HEK293T (cell line): ENCODE results near the gene CRADD.

Source experiments
- CTCF ChIA-PET: fragments of 350-600 bp; formaldehyde crosslinking; extraction: SDS; loops from one replicate; lab custom pipeline; 2021; ENCODE audit warnings: antibody characterized with exemption, inconsistent platforms; lab: Yijun Ruan, JAX
- POLR2A ChIA-PET: fragments of 350-600 bp; formaldehyde crosslinking; extraction: SDS; loops from one replicate; lab custom pipeline; 2020; ENCODE audit warnings: antibody characterized with exemption, inconsistent platforms; lab: Yijun Ruan, JAX
- DNase-seq: peaks from one replicate; pipeline ENCODE4 v3.0.0; 2012; ENCODE audit warnings: mixed read lengths; ENCODE audit errors: extremely low spot score
- ARNT ChIP-seq: fragments of 450-650 bp; IDR thresholded peaks from 2 replicates; pipeline ENCODE4 v1.6.1; 2017; ENCODE audit warnings: mild to moderate bottlenecking
- BHLHE40 ChIP-seq: fragments of 450-650 bp; IDR thresholded peaks from 2 replicates; pipeline ENCODE4 v1.6.1; 2016; ENCODE audit warnings: mild to moderate bottlenecking, moderate library complexity, borderline replicate concordance
- CTBP1 ChIP-seq: fragments of 450-650 bp; IDR thresholded peaks from 2 replicates; pipeline ENCODE4 v1.6.1; 2016; ENCODE audit warnings: borderline replicate concordance
- ELF4 ChIP-seq: fragments of 450-650 bp; IDR thresholded peaks from 2 replicates; pipeline ENCODE4 v1.6.1; 2017; ENCODE audit warnings: antibody characterized with exemption
- FOXA1 ChIP-seq: fragments of 450-650 bp; IDR thresholded peaks from 2 replicates; pipeline ENCODE4 v1.6.1; 2016; ENCODE audit warnings: mild to moderate bottlenecking
- FOXK2 ChIP-seq: fragments of 450-650 bp; IDR thresholded peaks from 2 replicates; pipeline ENCODE4 v1.6.1; 2016; ENCODE audit warnings: mild to moderate bottlenecking
- FOXM1 ChIP-seq: fragments of 450-650 bp; IDR thresholded peaks from 2 replicates; pipeline ENCODE4 v1.6.1; 2017; ENCODE audit warnings: mild to moderate bottlenecking, borderline replicate concordance
- HDGF ChIP-seq: fragments of 450-650 bp; IDR thresholded peaks from 2 replicates; pipeline ENCODE4 v1.6.1; 2017; ENCODE audit warnings: antibody characterized with exemption, borderline replicate concordance
- L3MBTL2 ChIP-seq: fragments of 450-650 bp; conservative IDR thresholded peaks from 2 replicates; pipeline ENCODE4 v1.6.1; 2016; ENCODE audit warnings: mild to moderate bottlenecking
- LEF1 ChIP-seq: fragments of 450-650 bp; IDR thresholded peaks from 2 replicates; pipeline ENCODE4 v1.6.1; 2017; ENCODE audit warnings: mild to moderate bottlenecking, borderline replicate concordance
- NFRKB ChIP-seq: fragments of 450-650 bp; IDR thresholded peaks from 2 replicates; pipeline ENCODE4 v1.6.1; 2016; ENCODE audit warnings: mild to moderate bottlenecking, moderate library complexity
- SP1 ChIP-seq: fragments of 450-650 bp; IDR thresholded peaks from 2 replicates; pipeline ENCODE4 v1.6.1; 2017
- SUZ12 ChIP-seq: fragments of 450-650 bp; IDR thresholded peaks from 2 replicates; pipeline ENCODE4 v1.6.1; 2016; ENCODE audit warnings: mild to moderate bottlenecking
- TARDBP ChIP-seq: fragments of 450-650 bp; IDR thresholded peaks from 2 replicates; pipeline ENCODE4 v1.6.1; 2016
- ZNF384 ChIP-seq: fragments of 450-650 bp; IDR thresholded peaks from 2 replicates; pipeline ENCODE4 v1.6.1; 2016
- TF ChIP-seq, protein P1 (sequence below): fragments of 450-650 bp; IDR thresholded peaks from 2 replicates; pipeline ENCODE4 v1.6.1; 2016

Gene CRADD

DNA sequence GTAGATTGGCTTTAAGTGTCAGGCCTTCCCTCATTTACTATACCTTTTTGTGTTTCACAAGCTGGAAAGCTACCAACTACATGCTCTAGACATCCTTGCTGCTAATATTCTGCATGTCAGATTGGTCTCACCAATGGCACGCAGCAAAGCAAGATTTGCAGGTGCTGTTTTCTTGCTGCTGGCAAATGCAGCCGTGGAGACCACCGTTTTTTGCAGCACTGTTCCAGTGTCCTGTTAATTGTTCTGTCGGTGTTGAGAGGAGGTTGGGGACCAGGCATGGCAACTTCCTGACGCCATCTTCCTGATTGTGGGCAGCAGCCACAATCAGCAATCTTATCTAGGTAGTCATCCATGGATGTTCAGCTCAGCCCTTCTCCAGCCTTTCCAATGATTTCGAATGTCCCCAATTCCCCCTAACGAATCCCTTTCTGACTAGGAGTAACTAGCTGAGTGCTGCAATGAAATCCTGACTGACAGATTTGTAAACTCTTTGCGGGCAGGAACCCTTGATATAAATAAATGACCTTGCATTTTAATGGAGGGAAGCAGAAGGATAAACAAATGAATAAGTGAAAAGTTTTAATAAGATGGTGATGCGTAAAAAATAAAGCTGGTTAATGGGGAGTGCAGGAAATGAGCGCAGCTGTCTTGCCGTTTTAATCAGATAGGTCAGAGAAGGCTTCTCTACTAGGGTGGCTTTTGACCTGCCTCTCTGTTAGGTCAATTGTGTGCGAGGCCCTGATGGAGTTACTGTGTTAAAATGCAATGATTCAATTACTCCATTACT lies 574 bp upstream of the CRADD start:
- no peak for DNase-seq
- ChIA-PET POLR2A (interaction anchor here (0.6 to 1.2 kb wide), 14 partner anchors 9 to 452 kb away, joined by 3 to 7 read pairs (median 3); no protein-coding TSS in a partner anchor), CTCF (no interaction called here)
- TF ChIP-seq ZNF384 (no peak), NFRKB (no peak), BHLHE40 (no peak), FOXK2 (no peak)
- TF ChIP-seq, protein P1, sequence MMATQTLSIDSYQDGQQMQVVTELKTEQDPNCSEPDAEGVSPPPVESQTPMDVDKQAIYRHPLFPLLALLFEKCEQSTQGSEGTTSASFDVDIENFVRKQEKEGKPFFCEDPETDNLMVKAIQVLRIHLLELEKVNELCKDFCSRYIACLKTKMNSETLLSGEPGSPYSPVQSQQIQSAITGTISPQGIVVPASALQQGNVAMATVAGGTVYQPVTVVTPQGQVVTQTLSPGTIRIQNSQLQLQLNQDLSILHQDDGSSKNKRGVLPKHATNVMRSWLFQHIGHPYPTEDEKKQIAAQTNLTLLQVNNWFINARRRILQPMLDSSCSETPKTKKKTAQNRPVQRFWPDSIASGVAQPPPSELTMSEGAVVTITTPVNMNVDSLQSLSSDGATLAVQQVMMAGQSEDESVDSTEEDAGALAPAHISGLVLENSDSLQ: 0 out of 2 replicates have a peak, but pooled peaks have one; percentile 1

DNA sequence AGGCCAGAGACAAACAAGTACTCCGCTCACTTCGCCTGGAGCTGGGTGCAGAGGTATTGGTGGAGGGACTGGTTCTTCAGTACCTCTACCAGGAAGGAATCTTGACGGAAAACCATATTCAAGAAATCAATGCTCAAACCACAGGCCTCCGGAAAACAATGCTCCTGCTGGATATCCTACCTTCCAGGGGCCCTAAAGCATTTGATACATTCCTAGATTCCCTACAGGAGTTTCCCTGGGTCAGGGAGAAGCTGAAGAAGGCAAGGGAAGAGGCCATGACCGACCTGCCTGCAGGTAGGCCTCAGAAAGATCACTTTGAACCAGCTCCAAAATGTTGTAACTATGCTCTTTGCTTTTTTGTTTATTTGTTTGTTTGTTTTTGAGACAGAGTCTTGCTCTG lies 1.6 kb downstream of the CRADD start:
- POLR2A ChIA-PET: no interaction called here
- no peak for DNase-seq
- TF ChIP-seq CTBP1 (no peak), LEF1 (no peak), ZNF384 (no peak), SP1 (no peak), NFRKB (no peak), L3MBTL2 (no peak), FOXA1 (no peak), HDGF (no peak), FOXK2 (no peak), TARDBP (no peak), ARNT (no peak), BHLHE40 (no peak), FOXM1 (no peak), ELF4 (no peak), SUZ12 (no peak)
- TF ChIP-seq, protein P1: no peak
- CTCF ChIA-PET: no interaction called here

DNA sequence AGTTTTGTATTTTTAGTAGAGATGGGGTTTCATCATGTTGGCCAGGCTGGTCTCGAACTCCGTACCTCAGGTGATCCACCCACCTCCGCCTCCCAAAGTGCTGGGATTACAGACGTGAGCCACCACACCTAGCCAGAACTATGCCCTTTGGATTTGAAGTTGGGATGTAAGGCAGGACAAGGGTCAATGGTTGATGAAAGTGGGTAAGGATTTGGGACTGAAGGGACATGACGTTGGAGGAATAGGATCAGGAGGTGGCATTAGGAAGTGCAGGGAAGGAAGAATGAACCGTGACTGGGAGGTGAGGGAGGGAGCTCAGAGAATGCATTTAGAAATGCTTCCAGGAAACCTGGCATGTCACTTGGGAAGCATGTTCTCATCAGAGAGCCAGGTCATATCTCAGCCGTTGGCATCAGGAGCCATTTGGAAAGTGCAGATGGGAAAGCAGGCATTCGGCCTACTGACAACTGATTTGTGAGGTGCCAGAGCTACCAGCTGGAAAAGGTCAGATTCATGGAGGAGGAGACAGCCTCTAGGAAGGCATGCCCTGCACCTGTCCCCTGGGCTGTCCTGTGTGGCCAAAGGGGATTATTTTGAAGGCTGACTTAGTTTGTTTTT lies 2.2 kb downstream of the CRADD start:
- ChIA-PET CTCF (interaction anchor here (0.7 kb wide), 1 partner anchor 253 kb away, joined by 3 read pairs; no protein-coding TSS in a partner anchor), POLR2A (no interaction called here)
- no peak for TF ChIP-seq FOXM1
- TF ChIP-seq NFRKB: no peak
- no peak for TF ChIP-seq ZNF384
- TF ChIP-seq, protein P1: no peak
- TF ChIP-seq SUZ12: no peak
- TF ChIP-seq L3MBTL2: no peak
- no peak for TF ChIP-seq HDGF
- TF ChIP-seq SP1: no peak
- no peak for TF ChIP-seq ARNT
- TF ChIP-seq BHLHE40: no peak
- TF ChIP-seq ELF4: no peak
- no peak for TF ChIP-seq CTBP1
- TF ChIP-seq FOXA1: no peak
- TF ChIP-seq LEF1: no peak
- TF ChIP-seq FOXK2: no peak
- no peak for TF ChIP-seq TARDBP
- DNase-seq: no peak

DNA sequence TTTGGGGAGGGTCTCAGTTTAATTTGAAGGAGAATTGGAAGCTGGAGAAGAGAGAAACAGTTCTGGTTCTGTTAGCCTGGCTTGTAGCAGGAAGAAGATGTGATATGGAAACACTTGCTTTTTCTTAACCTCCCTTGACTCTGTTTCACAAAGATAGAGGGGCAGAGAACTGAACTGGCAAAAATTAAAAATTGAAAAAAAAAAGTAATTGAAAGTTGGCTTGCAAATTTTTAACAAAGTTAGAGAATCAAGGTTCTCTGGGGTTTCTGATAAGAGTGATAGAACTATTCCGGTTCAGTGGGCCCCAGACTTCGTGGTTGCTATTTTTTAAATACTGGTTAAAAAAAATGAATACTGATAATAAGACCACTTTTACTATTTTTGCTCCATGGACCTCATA lies 2.8 kb downstream of the CRADD start:
- ChIA-PET POLR2A (no interaction called here), CTCF (no interaction called here)
- no peak for TF ChIP-seq SUZ12
- TF ChIP-seq HDGF: no peak
- no peak for TF ChIP-seq FOXA1
- no peak for TF ChIP-seq ZNF384
- no peak for DNase-seq

DNA sequence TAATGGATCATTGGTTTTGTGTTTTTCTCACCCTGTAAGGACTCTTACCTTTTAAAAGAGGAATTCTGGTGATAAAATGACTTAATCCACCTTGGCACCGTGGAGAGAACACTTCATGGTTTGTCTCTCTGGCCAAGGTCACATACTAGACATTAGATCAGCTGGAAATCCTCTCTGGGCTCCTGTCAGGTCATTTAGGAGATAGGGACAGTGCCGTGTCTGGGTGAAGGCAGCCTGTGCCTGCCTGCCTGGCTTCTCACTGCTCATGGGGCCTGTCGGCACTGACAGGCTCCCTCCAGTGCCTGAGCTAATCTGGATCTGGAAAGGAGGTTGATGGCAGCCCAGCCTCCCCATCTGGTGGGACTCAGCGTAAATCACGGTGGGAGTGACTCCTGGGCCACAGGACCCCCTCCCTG lies 5.7 kb downstream of the CRADD start:
- CTCF ChIA-PET: no interaction called here
- no peak for DNase-seq
- POLR2A ChIA-PET: no interaction called here
- no peak for TF ChIP-seq ELF4
- no peak for TF ChIP-seq SP1
- TF ChIP-seq CTBP1: no peak
- no peak for TF ChIP-seq HDGF

DNA sequence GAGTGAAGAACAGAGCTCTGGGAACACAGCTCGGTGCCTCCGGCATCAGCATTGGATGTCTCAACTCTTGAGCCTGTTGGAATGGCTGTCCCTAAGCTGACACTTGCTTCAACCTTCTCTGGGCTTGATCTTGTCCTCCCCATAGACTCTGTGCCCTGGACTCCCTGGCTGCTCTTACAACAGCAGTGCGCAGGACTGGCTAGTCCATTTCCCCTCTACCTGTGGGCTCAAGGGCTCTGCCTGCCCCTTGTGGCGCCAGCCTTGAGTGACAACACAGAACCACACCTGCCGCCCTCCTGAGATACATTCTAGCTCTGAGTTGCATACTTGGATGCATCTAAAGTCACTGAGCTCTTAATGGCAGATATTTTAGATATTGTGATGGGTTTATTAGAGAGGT lies 6.2 kb downstream of the CRADD start:
- no peak for TF ChIP-seq CTBP1
- TF ChIP-seq, protein P1: no peak
- no peak for TF ChIP-seq SP1
- TF ChIP-seq ELF4: no peak
- no peak for TF ChIP-seq SUZ12
- no peak for TF ChIP-seq FOXM1
- no peak for TF ChIP-seq ARNT
- no peak for TF ChIP-seq L3MBTL2
- no peak for TF ChIP-seq TARDBP
- TF ChIP-seq ZNF384: no peak
- TF ChIP-seq FOXK2: no peak
- TF ChIP-seq LEF1: no peak
- TF ChIP-seq HDGF: no peak
- TF ChIP-seq NFRKB: no peak
- TF ChIP-seq FOXA1: no peak
- no peak for TF ChIP-seq BHLHE40
- DNase-seq: no peak
- CTCF ChIA-PET: no interaction called here
- POLR2A ChIA-PET: no interaction called here
